Testis (tissue), 3 donors: ENCODE measurements around the gene RMI1. TPM values are rescaled to one million over a fixed set of nuclear protein-coding genes. Genes with fewer than 3 reads are reported as not detected.

Experiments
- DNase-seq: peaks from one replicate; pipeline ENCODE4 v3.0.0-alpha.2; 2019
- H3K27ac ChIP-seq, 2 donors: fragments of 200-600 bp; sonication (generic); one replicate each; pipeline ENCODE4 v1.5.1; 2019
- H3K27me3 ChIP-seq: fragments of 200-600 bp; sonication (generic); one replicate; pipeline ENCODE4 v1.5.1; 2019
- H3K36me3 ChIP-seq: fragments of 200-600 bp; sonication (generic); one replicate; pipeline ENCODE4 v1.5.1; 2017; ENCODE audit warnings: low read depth; ENCODE audit errors: missing control alignments
- H3K4me1 ChIP-seq: fragments of 200-600 bp; sonication (generic); one replicate; pipeline ENCODE4 v1.5.1; 2019
- H3K4me3 ChIP-seq, 2 donors: fragments of 200-600 bp; sonication (generic); one replicate each; pipeline ENCODE4 v1.5.1; 2017 to 2019
- H3K9me3 ChIP-seq: fragments of 200-600 bp; sonication (generic); one replicate; pipeline ENCODE4 v1.5.1; 2017
- POLR2A ChIP-seq: fragments of 450-650 bp; IDR thresholded peaks from one replicate; pipeline ENCODE4 v1.6.1; 2017; ENCODE audit warnings: antibody characterized with exemption, mild to moderate bottlenecking, moderate library complexity
- WGBS, 2 donors: methylation state at CpG; one replicate each; pipeline ENCODE4 v1.1.5; 2018; 5-methylcytosine and 5-hydroxymethylcytosine counted together
- intact Hi-C: fragments of 100-400 bp; cut with DNase I; formaldehyde crosslinking; loops from one replicate; pipeline ENCODE4 v1.15.1; 2023; ENCODE audit warnings: low total_unique reads
- polyA plus RNA-seq: library from polyadenylated mRNA; stranded (reverse); fragments of 350-450 nt; fragmentation: Illumina TruSeq; extraction: RNeasy Lipid Tissue Mini Kit (QIAGEN cat#74804); gene quantifications from one replicate; pipeline ENCODE4 v1.2.3, GENCODE V29; 2014; ENCODE audit warnings: low read depth, low replicate concordance; ENCODE audit not compliant: insufficient read depth
- total RNA-seq, 2 donors: library from RNA; depleted of rRNA; stranded (reverse); fragments of >200 nt; gene quantifications; one replicate each; pipeline ENCODE4 v1.2.3, GENCODE V29; 2016
- TF ChIP-seq, protein P1 (sequence below), 3 experiments: fragments of 450-650 bp in 2 of 3; fragments of 200-600 bp in 1 of 3; sonication (generic) in 1 of 3; IDR thresholded peaks; one replicate each; pipeline ENCODE4 v1.5.1; 2016 to 2019; ENCODE audit warnings: antibody characterized with exemption in 3 of 3, mild to moderate bottlenecking in 2 of 3, moderate library complexity in 1 of 3

The RMI1 gene
- total and polyA plus RNA-seq, 3 donors from 2014 or later = 10.7 to 13.9 (median 12.0) TPM

GRCh38 chr9:83957248-83957513 is 23.4 kb upstream of the RMI1 start:
- DNase-seq = no peak
- intact Hi-C loops = no loop called here
- no peaks in the 10 kb centered on the region for H3K27me3 ChIP-seq
- H3K27ac ChIP-seq = peak overlapping the region; percentile 92
- no peaks in the 10 kb centered on the region for H3K36me3 ChIP-seq
- 37 to 40% methylated on average over 4 of the region's 4 CpGs for WGBS, 2 donors
- H3K4me3 ChIP-seq = peak overlapping the region; percentile 89 to 95
- H3K9me3 ChIP-seq = no peaks in the 10 kb centered on the region
- TF ChIP-seq POLR2A = no peak
- TF ChIP-seq, protein P1, sequence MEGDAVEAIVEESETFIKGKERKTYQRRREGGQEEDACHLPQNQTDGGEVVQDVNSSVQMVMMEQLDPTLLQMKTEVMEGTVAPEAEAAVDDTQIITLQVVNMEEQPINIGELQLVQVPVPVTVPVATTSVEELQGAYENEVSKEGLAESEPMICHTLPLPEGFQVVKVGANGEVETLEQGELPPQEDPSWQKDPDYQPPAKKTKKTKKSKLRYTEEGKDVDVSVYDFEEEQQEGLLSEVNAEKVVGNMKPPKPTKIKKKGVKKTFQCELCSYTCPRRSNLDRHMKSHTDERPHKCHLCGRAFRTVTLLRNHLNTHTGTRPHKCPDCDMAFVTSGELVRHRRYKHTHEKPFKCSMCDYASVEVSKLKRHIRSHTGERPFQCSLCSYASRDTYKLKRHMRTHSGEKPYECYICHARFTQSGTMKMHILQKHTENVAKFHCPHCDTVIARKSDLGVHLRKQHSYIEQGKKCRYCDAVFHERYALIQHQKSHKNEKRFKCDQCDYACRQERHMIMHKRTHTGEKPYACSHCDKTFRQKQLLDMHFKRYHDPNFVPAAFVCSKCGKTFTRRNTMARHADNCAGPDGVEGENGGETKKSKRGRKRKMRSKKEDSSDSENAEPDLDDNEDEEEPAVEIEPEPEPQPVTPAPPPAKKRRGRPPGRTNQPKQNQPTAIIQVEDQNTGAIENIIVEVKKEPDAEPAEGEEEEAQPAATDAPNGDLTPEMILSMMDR (IDR thresholded peaks at IDR 0.05) = no peak
- H3K4me1 ChIP-seq = peaks cover 11% of the 10 kb centered on the region

- Histone ChIP-seq H3K27me3 (no peaks in the 10 kb centered on the region), H3K36me3 (no peaks in the 10 kb centered on the region), H3K4me3 (no peak overlapping the region), H3K27ac (no peak overlapping the region), H3K9me3 (no peaks in the 10 kb centered on the region), H3K4me1 (peaks cover 11% of the 10 kb centered on the region)
- TF ChIP-seq, protein P1 (IDR thresholded peaks at IDR 0.05) = no peak
- TF ChIP-seq POLR2A = no peak
- 51 to 58% methylated on average over 4 of the region's 4 CpGs for WGBS, 2 donors
- intact Hi-C loops = no loop called here
- no peak for DNase-seq
Measured at GRCh38 chr9:83959061-83959460, 21.5 kb upstream of the RMI1 start.

GRCh38 chr9:83960991-83961390 is 19.6 kb upstream of the RMI1 start:
- WGBS, 2 donors = 89 to 93% methylated on average over 5 of the region's 5 CpGs
- intact Hi-C loops = no loop called here

DNA sequence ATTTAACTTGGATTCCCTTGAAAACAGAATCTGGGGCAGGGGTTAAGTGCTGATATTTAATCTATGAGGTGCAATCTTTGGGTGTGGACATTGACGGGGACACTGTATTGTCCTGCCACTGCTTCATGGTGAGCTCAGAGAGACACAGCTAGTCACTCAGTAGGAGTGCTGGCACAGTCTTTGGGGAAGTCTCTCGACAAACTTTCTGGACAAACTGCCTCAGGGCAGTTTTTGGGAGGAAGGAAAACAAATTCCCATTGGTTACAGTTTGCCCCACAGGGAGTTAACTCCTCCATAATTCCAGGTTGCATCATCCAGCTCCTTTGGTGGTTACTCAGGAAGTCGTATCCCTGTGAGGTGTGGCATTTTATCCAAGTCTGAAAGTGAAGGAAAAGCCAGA is 18.4 kb upstream of the RMI1 start:
- H3K4me1 ChIP-seq = peaks cover 2% of the 10 kb centered on the region
- 79 to 81% methylated on average over 3 of the region's 3 CpGs for WGBS, 2 donors
- H3K4me3 ChIP-seq = no peak overlapping the region
- DNase-seq = no peak
- no peaks in the 10 kb centered on the region for H3K9me3 ChIP-seq
- intact Hi-C loops = no loop called here
- no peaks in the 10 kb centered on the region for H3K27me3 ChIP-seq
- TF ChIP-seq, protein P1 (IDR thresholded peaks at IDR 0.05) = no peak
- TF ChIP-seq POLR2A = no peak
- no peak overlapping the region for H3K27ac ChIP-seq
- H3K36me3 ChIP-seq = no peaks in the 10 kb centered on the region

More at GRCh38 chr9:83960991-83961390, 19.6 kb upstream of the RMI1 start:
- peaks cover 3% of the 10 kb centered on the region for H3K4me1 ChIP-seq
- DNase-seq = no peak
- H3K27ac ChIP-seq = no peak overlapping the region
- no peak overlapping the region for H3K4me3 ChIP-seq
- TF ChIP-seq POLR2A = no peak
- TF ChIP-seq, protein P1 (IDR thresholded peaks at IDR 0.05) = no peak
- H3K36me3 ChIP-seq = no peaks in the 10 kb centered on the region
- H3K9me3 ChIP-seq = no peaks in the 10 kb centered on the region
- H3K27me3 ChIP-seq = no peaks in the 10 kb centered on the region

- no peak overlapping the region for H3K4me3 ChIP-seq
- no peaks in the 10 kb centered on the region for H3K27me3 ChIP-seq
- DNase-seq = no peak
- H3K9me3 ChIP-seq = no peaks in the 10 kb centered on the region
- no peak overlapping the region for H3K27ac ChIP-seq
- TF ChIP-seq POLR2A = no peak
- TF ChIP-seq, protein P1 (IDR thresholded peaks at IDR 0.05) = no peak
- 58 to 69% methylated on average over 2 of the region's 2 CpGs for WGBS, 2 donors
- no peaks in the 10 kb centered on the region for H3K36me3 ChIP-seq
- intact Hi-C loops = no loop called here
- H3K4me1 ChIP-seq = no peaks in the 10 kb centered on the region
Measured at GRCh38 chr9:83964973-83965349, 15.6 kb upstream of the RMI1 start.
